ENCODE results near the gene GPANK1. TPM values are rescaled to one million over a fixed set of nuclear protein-coding genes. Genes with fewer than 3 reads are reported as not detected.

The GPANK1 gene
- total and polyA plus RNA-seq, 2 of the 13 experiments (the other 11 are each of a cell fraction or from before 2014, with no cell fraction given) = 15.4 to 22.8 TPM

GRCh38 chr6:31619805-31620585 is 44.8 kb downstream of the GPANK1 start (continued):
- TF ChIP-seq NFATC3 (CRISPR knock-in tag; IDR thresholded peaks at IDR 0.05) (no peak), PATZ1 (CRISPR knock-in tag; IDR thresholded peaks at IDR 0.05) (no peak; the same call in none of the 2 replicates), AKAP8 (CRISPR knock-in tag; IDR thresholded peaks at IDR 0.05) (peak; percentile 72; the same call in 1 of the 2 replicates), ZNF230 (CRISPR knock-in tag; IDR thresholded peaks at IDR 0.05) (peak; percentile 51), CEBPZ (IDR thresholded peaks at IDR 0.05; ENCODE audit: low read length) (no peak), FOXJ3 (CRISPR knock-in tag; IDR thresholded peaks at IDR 0.05; ENCODE audit: borderline replicate concordance) (no peak), ARID4A (CRISPR knock-in tag; IDR thresholded peaks at IDR 0.05; ENCODE audit: borderline replicate concordance) (peak; percentile 49; the same call in 1 of the 2 replicates), CERS6 (CRISPR knock-in tag; IDR thresholded peaks at IDR 0.05) (no peak), CBX2 (IDR thresholded peaks at IDR 0.05; ENCODE audit: low read depth, low read length) (no peak), CBX2 (CRISPR knock-in tag; IDR thresholded peaks at IDR 0.05; ENCODE audit: low read depth) (0 out of 2 replicates have a peak, but pooled peaks have one; percentile 68), ZNF850 (CRISPR knock-in tag; conservative IDR thresholded peaks at IDR 0.05) (no peak; the same call in 1 of the 2 replicates), ZNF770 (CRISPR knock-in tag; IDR thresholded peaks at IDR 0.05) (0 out of 2 replicates have a peak, but pooled peaks have one; percentile 9), MTA3 (CRISPR knock-in tag; IDR thresholded peaks at IDR 0.05) (no peak), REPIN1 (CRISPR knock-in tag; IDR thresholded peaks at IDR 0.05; ENCODE audit: borderline replicate concordance, low read depth) (peak; percentile 85; the same call in 1 of the 2 replicates), ZNF546 (CRISPR knock-in tag; conservative IDR thresholded peaks at IDR 0.05) (no peak; the same call in 1 of the 2 replicates)

Measured in HepG2 (cell line).